HG02610 (cell line): ENCODE results near the gene GPR37.

Experiments used
- ATAC-seq: cut with Tn5 transposase; IDR thresholded peaks from one replicate; pipeline ENCODE4 v1.9.1; 2021; ENCODE audit warnings: mild to moderate bottlenecking, moderate library complexity; ENCODE audit not compliant: unreplicated experiment

The GPR37 gene

DNA sequence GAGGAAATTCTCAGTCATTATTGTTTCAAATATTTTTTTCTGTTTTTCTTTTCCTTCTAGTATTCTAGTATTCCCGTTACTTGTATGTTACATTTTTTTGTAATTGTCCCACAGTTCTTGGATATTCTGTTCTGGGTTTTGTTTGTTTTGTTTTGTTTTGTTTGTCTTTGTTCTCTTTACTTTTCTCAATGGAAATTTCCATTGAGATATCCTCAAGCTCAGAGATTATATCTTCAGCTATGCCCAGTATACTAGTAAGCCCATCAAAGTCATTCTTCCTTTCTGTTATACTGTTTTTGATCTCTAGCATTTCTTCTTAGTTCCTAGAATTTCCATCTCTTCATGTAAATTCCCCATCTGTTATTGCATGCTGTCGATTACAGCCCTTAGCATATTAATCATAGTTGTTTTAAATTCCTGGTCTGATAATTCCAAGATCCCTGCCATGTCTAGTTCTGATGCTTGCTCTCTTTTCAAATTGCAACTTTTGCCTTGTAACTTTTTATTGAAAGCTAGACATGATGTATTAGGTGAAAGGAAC is 27.8 kb downstream of the GPR37 start:
- ATAC-seq, result no peak

DNA sequence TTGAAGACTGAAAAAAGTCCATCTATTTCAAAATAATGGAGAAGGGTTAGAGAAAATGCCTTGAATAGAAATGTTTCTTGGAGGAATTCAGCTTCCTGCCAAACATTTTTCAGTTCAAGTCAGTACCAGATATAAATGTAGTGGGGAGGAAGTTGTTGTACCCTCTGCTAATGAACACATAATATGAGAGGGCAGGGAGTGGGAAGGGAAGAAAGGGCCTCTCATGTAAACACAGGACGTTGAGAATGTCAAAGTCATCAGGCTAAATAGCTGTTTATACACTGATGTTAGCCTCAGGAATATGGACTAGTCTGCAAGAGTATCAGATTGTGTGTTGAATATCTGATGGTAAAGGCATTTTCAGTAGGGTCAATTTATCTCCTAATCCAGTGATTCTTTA is 37.0 kb downstream of the GPR37 start:
- ATAC-seq, result no peak

DNA sequence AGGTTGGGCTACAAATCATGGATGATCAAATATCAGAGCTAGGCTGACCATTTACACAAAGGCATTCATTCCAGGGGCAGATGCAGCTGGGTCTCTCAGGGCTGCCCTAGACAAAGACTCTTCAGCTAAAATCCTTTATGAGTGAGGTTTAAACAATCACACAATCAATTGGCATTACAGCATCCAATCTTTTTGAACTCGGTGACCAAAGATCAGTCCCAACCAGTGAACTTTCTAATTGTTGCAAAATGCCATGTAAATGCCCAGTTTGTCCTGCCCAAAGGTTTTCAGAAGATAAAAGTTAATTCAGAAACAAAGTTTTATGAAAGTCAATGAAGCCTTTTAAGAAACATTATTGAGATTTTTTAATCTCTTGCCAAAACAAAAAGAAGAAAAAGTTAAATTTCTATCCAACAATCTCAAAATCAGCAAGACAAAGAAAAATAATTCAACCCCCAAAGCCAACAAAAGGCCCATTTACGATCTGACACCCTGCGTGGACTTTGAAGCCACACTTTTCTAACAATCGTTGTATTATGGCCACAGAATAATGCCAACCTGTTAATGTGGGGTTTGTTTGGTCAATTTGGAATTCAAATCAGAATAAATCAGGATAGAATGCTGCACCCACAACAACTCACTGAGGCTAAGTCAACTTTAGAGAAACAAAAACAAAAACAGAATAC is 40.9 kb downstream of the GPR37 start:
- ATAC-seq, result no peak

DNA sequence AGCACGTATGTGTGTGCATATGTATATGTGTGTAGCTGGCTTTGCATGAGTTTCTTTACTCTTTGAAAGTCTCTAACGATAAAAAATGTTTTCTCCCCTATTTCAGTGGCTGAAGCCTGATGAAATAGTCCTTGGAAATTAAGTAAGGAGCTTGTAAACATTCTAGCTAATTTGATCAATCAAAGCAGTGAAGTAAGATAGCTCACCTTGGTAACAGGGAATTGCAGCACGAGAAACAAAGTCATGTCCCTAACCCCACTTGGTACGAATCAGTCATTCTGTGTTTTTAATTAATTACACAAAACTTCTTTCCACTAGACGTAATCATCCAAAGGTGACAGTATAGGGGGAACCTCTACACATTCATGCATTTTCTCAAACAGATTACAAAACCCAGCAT is 41.5 kb downstream of the GPR37 start:
- ATAC-seq, result no peak

DNA sequence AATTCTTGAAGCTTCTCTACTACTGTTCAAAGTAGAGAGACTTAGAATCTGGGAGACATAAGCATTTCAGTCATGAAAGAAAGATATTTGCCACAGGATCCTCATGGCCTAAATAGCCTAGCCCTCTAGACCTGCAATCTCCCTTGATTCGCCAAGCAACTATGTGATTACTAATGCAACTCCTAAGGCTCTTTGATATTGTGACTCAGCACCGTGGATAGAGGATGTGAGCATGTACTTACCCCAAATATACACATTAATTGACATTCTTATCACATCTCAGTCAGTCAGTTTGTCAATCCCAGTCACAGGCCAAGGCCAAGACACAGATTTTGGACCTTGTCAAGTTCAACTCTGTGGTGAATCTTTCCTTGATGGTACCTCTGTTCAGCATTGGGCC is 42.6 kb downstream of the GPR37 start:
- no peak for ATAC-seq

DNA sequence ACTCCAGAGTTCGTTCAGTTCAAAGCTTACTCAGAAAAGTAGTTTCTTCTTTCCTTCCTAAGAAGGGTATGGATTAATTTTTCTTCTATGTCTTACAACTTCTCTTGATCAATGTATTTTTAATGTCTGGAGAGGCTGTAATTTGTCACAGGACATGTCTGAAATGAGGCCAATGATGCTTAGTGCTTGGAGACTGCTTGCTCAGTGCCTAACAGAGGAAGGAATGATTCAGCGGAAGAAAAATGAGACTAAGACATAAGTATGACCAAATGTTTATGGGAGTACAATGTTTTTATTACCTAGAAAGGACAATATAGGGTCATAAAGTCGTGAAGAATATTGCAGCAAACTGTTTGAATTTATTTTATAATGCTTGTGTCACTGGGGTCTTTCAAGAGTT is 43.3 kb downstream of the GPR37 start:
- no peak for ATAC-seq

DNA sequence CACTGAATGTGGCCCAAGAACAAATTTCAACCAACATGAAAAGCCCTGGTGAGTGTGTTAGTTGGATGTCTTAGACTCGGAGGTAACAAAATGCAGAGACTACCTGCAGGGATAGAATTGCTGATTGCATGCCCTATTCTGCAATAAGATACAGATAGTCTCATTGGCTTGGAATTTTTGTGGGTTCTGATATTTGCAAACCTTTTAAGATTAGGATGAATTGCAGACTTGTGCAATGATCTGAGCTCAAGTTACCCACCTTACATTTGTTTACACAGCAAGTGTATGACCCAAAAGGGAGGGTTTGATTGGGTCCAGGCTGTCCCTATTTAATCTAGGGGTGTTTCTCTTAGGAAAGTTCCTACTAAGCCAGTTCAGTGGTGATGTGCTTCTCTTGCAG is 45.4 kb downstream of the GPR37 start:
- ATAC-seq, result no peak

DNA sequence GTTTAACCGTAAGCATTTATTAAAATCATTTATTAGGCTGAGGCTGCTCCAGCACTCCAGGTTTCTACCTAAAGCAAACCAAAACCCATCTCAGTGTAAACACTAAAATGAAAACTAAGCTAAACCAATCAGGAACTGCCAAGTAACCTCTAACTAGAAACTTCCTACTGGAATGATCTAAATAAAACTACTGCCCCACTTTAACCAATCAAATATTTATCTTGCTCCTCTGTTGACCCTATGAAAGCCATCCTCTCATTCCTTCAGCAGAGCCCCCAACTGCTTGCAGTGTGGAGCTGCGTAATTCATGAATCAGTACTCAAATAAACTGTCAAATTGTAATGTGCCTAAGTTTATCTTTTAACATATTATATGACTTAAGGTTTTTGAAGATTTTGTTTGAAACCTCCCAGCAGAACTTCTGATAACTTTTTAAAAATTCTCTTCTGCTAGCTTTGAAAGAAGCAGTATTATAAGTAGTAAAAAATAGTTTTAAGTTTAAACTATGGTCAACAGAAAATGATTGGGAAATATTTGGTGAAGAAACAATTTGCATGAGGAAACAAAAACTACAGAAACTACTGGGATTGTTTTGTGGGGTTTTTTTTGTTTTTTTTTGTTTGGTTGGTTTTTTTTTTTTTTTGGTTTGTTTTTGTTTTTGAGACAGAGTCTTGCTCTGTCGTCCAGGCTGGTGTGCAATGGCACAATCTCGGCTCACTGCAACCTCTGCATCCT is 47.4 kb downstream of the GPR37 start:
- ATAC-seq, result peak; percentile 55

DNA sequence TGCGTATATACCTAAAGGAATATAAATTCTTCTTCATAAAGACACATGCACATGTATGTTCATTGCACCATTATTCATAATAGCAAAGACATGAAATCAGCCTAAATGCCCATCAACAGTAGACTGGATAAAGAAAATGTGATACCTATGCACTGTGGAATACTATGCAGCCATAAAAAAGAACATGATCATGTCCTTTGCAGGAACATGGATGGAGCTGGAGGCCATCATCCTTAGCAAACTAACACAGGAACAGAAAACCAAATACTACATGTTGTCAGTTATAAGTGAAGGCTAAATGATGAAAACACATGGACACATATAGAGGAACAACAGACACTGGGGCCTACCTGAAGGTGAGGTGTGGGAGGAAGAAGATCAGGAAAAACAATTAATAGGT is 48.7 kb downstream of the GPR37 start:
- no peak for ATAC-seq

DNA sequence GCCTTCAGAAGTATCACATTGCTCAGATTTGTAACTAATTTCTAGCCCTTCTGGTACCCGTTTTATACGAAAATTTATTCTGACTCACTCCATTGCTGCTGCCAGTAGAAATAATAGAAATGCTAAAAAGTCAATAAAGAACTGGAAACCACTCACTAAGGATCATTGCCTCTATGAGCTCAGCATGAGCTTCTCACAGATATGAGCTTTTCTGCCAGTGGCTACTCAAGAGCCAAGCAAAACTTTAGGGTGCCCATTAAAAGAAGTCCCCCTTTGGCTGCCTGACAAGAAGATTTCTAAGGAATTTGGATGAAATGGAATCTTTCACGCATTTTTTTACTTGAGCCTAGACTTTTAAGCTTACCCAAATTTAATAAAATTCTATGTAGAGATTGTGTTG is 52.5 kb downstream of the GPR37 start:
- no peak for ATAC-seq

DNA sequence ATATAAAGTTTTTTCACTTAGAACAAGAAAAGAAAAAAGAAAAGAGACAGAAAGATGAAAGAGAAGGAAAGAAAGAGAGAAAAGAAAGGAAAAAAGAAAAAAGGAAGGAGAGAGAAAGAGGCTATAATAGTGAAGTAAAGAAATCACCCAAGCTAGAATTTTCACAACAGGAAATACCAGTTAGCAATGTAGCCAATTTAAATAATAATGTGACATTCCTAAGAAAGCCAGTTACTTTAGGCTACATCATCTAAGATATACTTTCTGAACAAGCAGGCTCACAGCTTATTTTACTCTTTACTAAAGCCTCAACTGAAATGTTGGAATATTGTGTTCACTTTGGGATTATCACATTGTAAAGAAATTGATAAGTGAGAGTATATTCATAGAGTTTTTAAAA is 53.6 kb downstream of the GPR37 start:
- ATAC-seq, result no peak

DNA sequence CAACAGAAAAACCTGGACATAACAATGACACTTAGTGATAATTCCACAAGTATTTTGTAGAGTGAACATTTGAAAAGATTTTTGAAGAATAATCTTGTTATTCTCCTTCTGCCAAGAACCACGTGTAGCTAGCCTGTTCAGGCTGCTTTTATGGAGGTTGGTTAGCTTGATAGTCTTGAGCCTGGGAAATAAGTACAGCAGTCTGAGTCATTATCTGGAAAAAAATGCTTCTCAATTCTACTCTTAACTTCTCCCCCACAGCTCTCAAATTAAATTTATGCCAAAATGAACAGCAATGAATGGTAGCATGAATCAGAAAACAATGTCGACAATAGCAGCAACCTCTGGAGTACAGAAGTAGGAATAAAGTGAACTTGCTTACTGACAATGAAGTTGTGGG is 63.2 kb downstream of the GPR37 start:
- no peak for ATAC-seq

DNA sequence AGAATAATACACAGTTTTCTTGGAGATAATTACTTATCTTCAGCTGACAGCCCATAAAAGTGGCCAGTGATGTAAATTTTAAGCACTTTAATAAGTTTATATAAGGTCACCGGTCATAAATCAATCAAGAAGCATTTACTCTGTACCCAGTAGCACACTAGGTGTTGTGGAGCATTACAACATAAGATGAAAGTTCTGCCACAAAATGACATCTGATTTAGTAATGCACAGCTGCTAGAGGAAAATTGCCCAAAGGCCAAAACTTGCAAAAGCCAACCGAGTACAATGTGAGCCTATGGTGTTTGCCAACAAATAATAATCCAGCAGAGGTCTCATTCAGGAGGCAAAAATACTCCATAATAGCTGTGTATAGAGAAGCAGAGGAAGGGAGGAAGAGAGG is 63.6 kb downstream of the GPR37 start:
- ATAC-seq, result no peak

DNA sequence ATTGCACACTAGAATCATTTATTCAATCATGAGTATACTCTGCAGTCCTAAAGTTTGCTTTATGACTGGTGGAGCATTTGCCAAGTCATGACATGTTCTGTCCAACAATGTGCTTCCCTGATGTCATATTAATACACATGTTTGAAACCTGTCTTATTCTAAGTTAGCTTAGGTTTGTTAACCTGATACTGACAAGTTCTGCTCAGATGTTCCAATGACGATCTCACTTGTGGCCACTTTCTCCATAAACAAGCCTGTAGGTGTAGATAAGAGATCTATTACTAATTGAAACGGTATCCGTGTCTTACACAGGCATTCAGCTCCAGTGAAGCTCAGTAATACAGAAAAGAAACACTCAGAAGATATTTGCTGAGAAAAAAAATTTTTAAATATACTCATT is 64.9 kb downstream of the GPR37 start:
- ATAC-seq, result no peak

DNA sequence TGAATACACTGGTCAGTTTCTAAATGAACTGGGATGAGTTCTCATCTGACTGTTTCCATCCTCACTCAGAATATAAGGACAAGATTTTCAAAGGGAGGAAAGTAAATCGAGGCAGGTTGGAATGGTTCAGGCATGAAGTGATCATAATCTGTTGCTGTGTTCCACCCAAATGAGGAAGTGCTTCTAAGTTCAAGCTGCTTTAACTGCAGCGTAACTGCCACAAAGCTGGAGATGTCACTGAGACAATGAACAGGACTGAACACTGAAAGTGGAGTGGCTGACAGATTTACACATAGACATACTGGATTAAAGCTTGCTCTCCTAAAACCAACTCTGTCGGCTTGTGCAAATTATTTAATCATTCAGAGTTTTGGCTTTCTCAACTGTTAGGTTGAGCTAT is 66.6 kb downstream of the GPR37 start:
- no peak for ATAC-seq

DNA sequence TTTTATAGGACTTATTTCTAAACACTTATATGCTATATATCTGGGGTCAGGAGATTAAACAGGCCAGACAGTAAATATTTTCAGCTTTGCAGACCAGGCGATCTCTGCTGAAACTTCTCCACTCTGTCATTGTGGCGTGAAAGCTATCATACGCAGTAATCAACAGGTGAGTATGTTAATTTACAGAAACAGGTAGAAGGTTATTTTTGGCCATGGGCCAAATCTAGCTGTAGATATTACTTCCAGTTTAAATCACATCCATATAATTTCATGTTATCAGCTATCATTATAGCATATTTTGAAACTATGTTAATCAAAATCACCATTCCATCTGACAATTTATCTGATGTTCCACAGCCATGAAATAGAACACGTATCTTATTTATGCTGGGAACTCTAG is 67.8 kb downstream of the GPR37 start:
- ATAC-seq, result no peak
